ENCODE data around the gene SBK3. TPM values are rescaled to one million over a fixed set of nuclear protein-coding genes. Genes with fewer than 3 reads are reported as not detected.

Gene SBK3
- total RNA-seq, 1 experiment from 2014 or later = 1.2 TPM

- ChIA-PET RAD21 (ENCODE audit: low non-redundant PET in 1 of 2, low total read pairs in 2 of 2, uncharacterized antibody in 2 of 2, unreplicated experiment in 2 of 2) (no interaction called here), POLR2A (no interaction called here), CTCF (no interaction called here)
- ATAC-seq (no peak), DNase-seq (ENCODE audit: low read depth, low spot score) (no peak)
- Histone ChIP-seq H2AFZ (ENCODE audit: low read depth, low read length, poor library complexity, severe bottlenecking) (no peak overlapping the region), H3K27ac (ENCODE audit: low read depth, low read length) (no peak overlapping the region; the same call in 1 of the 2 replicates), H3K4me1 (ENCODE audit: control insufficient read depth in 1 of 2, insufficient read depth in 2 of 2, low read length in 2 of 2) (peaks cover 0 to 4% of the 10 kb centered on the region in 2 experiments; a peak in 1 of 4 replicates), H4K20me1 (ENCODE audit: insufficient read depth) (no peaks in the 10 kb centered on the region), H3K9me2 (ENCODE audit: insufficient read depth) (no peaks in the 10 kb centered on the region), H3K9ac (ENCODE audit: low read length) (no peak overlapping the region), H3K4me2 (ENCODE audit: low read length) (no peak overlapping the region), H3K79me2 (ENCODE audit: insufficient read depth, low read length) (no peaks in the 10 kb centered on the region), H3K36me3 (ENCODE audit: control insufficient read depth in 1 of 2, insufficient read depth in 2 of 2, low read length in 2 of 2) (no peaks in the 10 kb centered on the region), H3K9me3 (ENCODE audit: control insufficient read depth in 1 of 2, insufficient read depth in 1 of 2, low read depth in 1 of 2, low read length in 2 of 2) (peaks cover 0 to 4% of the 10 kb centered on the region in 2 experiments; a peak in 1 of 4 replicates), H3K27me3 (ENCODE audit: insufficient read depth, low read length) (no peaks in the 10 kb centered on the region), H3K4me3 (replicated peaks in 1 of 2; ENCODE audit: low read depth in 1 of 2, low read length in 2 of 2) (no peak overlapping the region)
- intact Hi-C loops (cut with micrococcal nuclease) = no loop called here
- TF ChIP-seq POLR2AphosphoS5 (IDR thresholded peaks at IDR 0.05; ENCODE audit: low read depth, low read length) = no peak
- TF ChIP-seq ZNF274 (IDR thresholded peaks at IDR 0.05; ENCODE audit: low read depth, low read length) = no peak
- TF ChIP-seq CTCF (IDR thresholded peaks at IDR 0.05 in 2 of 3, conservative IDR thresholded peaks at IDR 0.05 in 1 of 3; ENCODE audit: borderline replicate concordance in 1 of 3, insufficient read depth in 1 of 3, low read depth in 2 of 3, low read length in 2 of 3) = no peak
- TF ChIP-seq YY1 (IDR thresholded peaks at IDR 0.05; ENCODE audit: extremely low read depth, insufficient replicate concordance, low read depth, low read length) = no peak
- TF ChIP-seq FOSL1 (IDR thresholded peaks at IDR 0.05; ENCODE audit: low read depth) = no peak
- TF ChIP-seq TCF7L2 (IDR thresholded peaks at IDR 0.05; ENCODE audit: borderline replicate concordance, extremely low read depth, insufficient read depth, insufficient read length) = no peak
- no peak for TF ChIP-seq SIN3A (IDR thresholded peaks at IDR 0.05; ENCODE audit: low read depth)
- TF ChIP-seq CEBPB (IDR thresholded peaks at IDR 0.05; ENCODE audit: low read depth) = no peak
- no peak for TF ChIP-seq SRF (IDR thresholded peaks at IDR 0.05; ENCODE audit: low read depth)
- no peak for TF ChIP-seq ZFX (IDR thresholded peaks at IDR 0.05)
- no peak for TF ChIP-seq ELF1 (IDR thresholded peaks at IDR 0.05; ENCODE audit: borderline replicate concordance, low read depth)
- no peak for TF ChIP-seq ATF3 (IDR thresholded peaks at IDR 0.05)
- TF ChIP-seq EGR1 (IDR thresholded peaks at IDR 0.05; ENCODE audit: low read depth) = no peak
- no peak for TF ChIP-seq EZH2 (IDR thresholded peaks at IDR 0.05)
- TF ChIP-seq POLR2A (IDR thresholded peaks at IDR 0.05; ENCODE audit: borderline replicate concordance, extremely low read depth, insufficient read depth, insufficient read length) = no peak
- TF ChIP-seq REST (IDR thresholded peaks at IDR 0.05; ENCODE audit: low read depth) = no peak
- no peak for TF ChIP-seq CBX3 (IDR thresholded peaks at IDR 0.05; ENCODE audit: low read depth)
- no TSS peak for BruUV-seq (replicated peaks)
These were observed 15.6 kb downstream of the SBK3 start for GRCh38 chr19:55529636-55530234.

Measured in HCT116 (cell line).